ENCODE measurements around the gene PRDM15.
A peak's percentile ranks its signal among the peaks of the same experiment; 100 is the strongest.

PRDM15 gene

GRCh38 chr21:41775149-41775472 lies 104.0 kb downstream of the PRDM15 start:
- DNase-seq: no peak

GRCh38 chr21:41774467-41775148 lies 104.5 kb downstream of the PRDM15 start:
- DNase-seq: no peak

- no peak for DNase-seq
These were observed 106.6 kb downstream of the PRDM15 start for GRCh38 chr21:41772351-41773080.

- DNase-seq: no peak
These were observed 107.6 kb downstream of the PRDM15 start for GRCh38 chr21:41771625-41771945.

GRCh38 chr21:41770901-41771624 lies 108.1 kb downstream of the PRDM15 start:
- DNase-seq: no peak

GRCh38 chr21:41769933-41770332 lies 109.2 kb downstream of the PRDM15 start:
- DNase-seq: no peak

- DNase-seq: no peak
These were observed 109.6 kb downstream of the PRDM15 start for GRCh38 chr21:41769521-41769920.

GRCh38 chr21:41769111-41769510 lies 110.0 kb downstream of the PRDM15 start:
- no peak for DNase-seq

GRCh38 chr21:41768437-41769042 lies 110.6 kb downstream of the PRDM15 start:
- DNase-seq: no peak

- no peak for DNase-seq
These were observed 111.3 kb downstream of the PRDM15 start for GRCh38 chr21:41767606-41768436.

- DNase-seq: no peak
These were observed 112.1 kb downstream of the PRDM15 start, which contains the start of gene RIPK4 for GRCh38 chr21:41766883-41767605. RIPK4 (minus strand) TSS chr21:41767052; CDS start chr21:41767041, 11 bp downstream.

GRCh38 chr21:41765973-41766882 lies 112.9 kb downstream of the PRDM15 start:
- no peak for DNase-seq

- DNase-seq: no peak
These were observed 113.7 kb downstream of the PRDM15 start for GRCh38 chr21:41765420-41765821.

GRCh38 chr21:41764558-41765419 lies 114.4 kb downstream of the PRDM15 start:
- DNase-seq: no peak

GRCh38 chr21:41763996-41764395 lies 115.1 kb downstream of the PRDM15 start:
- no peak for DNase-seq

- no peak for DNase-seq
These were observed 115.7 kb downstream of the PRDM15 start for GRCh38 chr21:41763398-41763931.

- DNase-seq: no peak
These were observed 116.4 kb downstream of the PRDM15 start for GRCh38 chr21:41762753-41763152.

- DNase-seq: peak; percentile 50
These were observed 117.1 kb downstream of the PRDM15 start for GRCh38 chr21:41761934-41762635.

All from MV-4-11 (cell line).